A549 (cell line): ENCODE results near the gene KCNIP2.

Experiments
- POLR2A ChIP-seq: IDR thresholded peaks from 2 replicates; pipeline ENCODE4 v1.6.1; 2012; ENCODE audit warnings: mild to moderate bottlenecking, low read length
- RAD21 ChIP-seq, 2 experiments: fragments of >200 bp in 1 of 2; sonication (Bioruptor Twin) in 1 of 2; formaldehyde crosslinking in 1 of 2; IDR thresholded peaks in 1 of 2; conservative IDR thresholded peaks in 1 of 2; 2 replicates in 1 of 2; 3 replicates in 1 of 2; pipeline ENCODE4 v1.6.1; 2012 to 2018; ENCODE audit warnings: inconsistent platforms in 1 of 2
- RCOR1 ChIP-seq: fragments of 150-350 bp; IDR thresholded peaks from 2 replicates; pipeline ENCODE4 v1.6.1; 2014; ENCODE audit warnings: antibody characterized with exemption, low read length, low read depth
- TF ChIP-seq, protein P1 (sequence below): fragments of >200 bp; sonication (Bioruptor Twin); formaldehyde crosslinking; IDR thresholded peaks from 3 replicates; pipeline ENCODE4 v1.5.1; 2016
- TF ChIP-seq, protein P2 (sequence below): IDR thresholded peaks from 2 replicates; pipeline ENCODE4 v1.6.1; 2012

DNA sequence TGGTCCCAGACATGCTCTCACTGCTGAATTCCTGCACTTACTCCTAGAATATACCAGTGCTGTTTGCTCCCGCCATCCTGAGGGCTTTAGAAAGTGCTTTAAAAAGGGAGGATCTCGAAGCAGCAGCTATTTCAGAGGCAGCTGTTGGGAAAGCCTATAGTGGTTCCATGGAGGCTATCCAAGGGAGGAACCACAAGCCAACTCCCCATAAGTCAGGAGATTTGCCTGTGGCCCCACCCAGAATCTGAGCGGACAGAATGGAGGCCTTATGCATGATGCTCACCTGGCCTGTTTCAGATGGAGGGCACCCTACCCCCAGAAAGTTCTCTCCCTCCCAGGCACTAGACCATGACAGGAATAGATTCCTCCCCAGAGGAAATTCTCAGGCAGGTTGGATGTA, 2.3 kb upstream of the KCNIP2 start:
- TF ChIP-seq, protein P1, sequence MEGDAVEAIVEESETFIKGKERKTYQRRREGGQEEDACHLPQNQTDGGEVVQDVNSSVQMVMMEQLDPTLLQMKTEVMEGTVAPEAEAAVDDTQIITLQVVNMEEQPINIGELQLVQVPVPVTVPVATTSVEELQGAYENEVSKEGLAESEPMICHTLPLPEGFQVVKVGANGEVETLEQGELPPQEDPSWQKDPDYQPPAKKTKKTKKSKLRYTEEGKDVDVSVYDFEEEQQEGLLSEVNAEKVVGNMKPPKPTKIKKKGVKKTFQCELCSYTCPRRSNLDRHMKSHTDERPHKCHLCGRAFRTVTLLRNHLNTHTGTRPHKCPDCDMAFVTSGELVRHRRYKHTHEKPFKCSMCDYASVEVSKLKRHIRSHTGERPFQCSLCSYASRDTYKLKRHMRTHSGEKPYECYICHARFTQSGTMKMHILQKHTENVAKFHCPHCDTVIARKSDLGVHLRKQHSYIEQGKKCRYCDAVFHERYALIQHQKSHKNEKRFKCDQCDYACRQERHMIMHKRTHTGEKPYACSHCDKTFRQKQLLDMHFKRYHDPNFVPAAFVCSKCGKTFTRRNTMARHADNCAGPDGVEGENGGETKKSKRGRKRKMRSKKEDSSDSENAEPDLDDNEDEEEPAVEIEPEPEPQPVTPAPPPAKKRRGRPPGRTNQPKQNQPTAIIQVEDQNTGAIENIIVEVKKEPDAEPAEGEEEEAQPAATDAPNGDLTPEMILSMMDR: no peak
- TF ChIP-seq RAD21 (conservative IDR thresholded peaks at IDR 0.05 in 1 of 2, IDR thresholded peaks at IDR 0.05 in 1 of 2): no peak
- TF ChIP-seq, protein P2, sequence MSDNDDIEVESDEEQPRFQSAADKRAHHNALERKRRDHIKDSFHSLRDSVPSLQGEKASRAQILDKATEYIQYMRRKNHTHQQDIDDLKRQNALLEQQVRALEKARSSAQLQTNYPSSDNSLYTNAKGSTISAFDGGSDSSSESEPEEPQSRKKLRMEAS: no peak
- no peak for TF ChIP-seq POLR2A
- no peak for TF ChIP-seq RCOR1
